ENCODE measurements around the gene ZNF579. TPM values are rescaled to one million over a fixed set of nuclear protein-coding genes. Genes with fewer than 3 reads are reported as not detected.
A peak's percentile ranks its signal among the peaks of the same experiment; 100 is the strongest.

Gene ZNF579
- total RNA-seq, 1 donor from 2014 or later, result 35.0 TPM

GRCh38 chr19:55609326-55609725 is 28.7 kb upstream of the ZNF579 start:
- Mint-ChIP-seq H3K9me3 (no peaks in the 10 kb centered on the region), H3K27me3 (ENCODE audit: low read depth) (no peaks in the 10 kb centered on the region), H3K36me3 (peaks cover 31% of the 10 kb centered on the region), H3K4me1 (peaks cover 18% of the 10 kb centered on the region), H3K27ac (no peak overlapping the region), H3K4me3 (no peak overlapping the region)
- no peak for DNase-seq (ENCODE audit: low spot score in 2 of 2, unreplicated experiment in 2 of 2)
- TF ChIP-seq, protein P1, sequence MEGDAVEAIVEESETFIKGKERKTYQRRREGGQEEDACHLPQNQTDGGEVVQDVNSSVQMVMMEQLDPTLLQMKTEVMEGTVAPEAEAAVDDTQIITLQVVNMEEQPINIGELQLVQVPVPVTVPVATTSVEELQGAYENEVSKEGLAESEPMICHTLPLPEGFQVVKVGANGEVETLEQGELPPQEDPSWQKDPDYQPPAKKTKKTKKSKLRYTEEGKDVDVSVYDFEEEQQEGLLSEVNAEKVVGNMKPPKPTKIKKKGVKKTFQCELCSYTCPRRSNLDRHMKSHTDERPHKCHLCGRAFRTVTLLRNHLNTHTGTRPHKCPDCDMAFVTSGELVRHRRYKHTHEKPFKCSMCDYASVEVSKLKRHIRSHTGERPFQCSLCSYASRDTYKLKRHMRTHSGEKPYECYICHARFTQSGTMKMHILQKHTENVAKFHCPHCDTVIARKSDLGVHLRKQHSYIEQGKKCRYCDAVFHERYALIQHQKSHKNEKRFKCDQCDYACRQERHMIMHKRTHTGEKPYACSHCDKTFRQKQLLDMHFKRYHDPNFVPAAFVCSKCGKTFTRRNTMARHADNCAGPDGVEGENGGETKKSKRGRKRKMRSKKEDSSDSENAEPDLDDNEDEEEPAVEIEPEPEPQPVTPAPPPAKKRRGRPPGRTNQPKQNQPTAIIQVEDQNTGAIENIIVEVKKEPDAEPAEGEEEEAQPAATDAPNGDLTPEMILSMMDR (IDR thresholded peaks at IDR 0.05; ENCODE audit: unreplicated experiment), result no peak

DNA sequence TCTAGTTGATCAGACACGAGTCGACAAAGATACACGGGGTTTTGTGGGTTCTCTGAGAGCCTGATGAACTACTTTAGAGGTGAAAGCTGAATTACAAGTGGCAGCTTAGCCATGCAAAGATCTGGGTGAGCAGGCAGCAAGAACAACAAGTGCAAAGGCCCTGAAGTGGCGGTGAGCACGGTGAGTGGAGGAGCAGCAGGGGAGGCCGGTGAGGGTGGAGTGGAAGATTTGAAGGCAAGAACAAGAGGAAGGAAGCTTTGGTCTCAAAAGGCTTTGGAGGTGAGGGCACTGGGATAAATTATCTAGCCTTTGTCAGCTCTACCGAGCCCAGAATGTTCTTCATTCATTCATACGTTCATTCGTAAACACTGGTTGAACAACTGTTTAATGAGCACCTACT is 26.2 kb upstream of the ZNF579 start:
- H3K36me3 Mint-ChIP-seq, result peaks cover 24% of the 10 kb centered on the region
- DNase-seq (ENCODE audit: low spot score in 2 of 2, unreplicated experiment in 2 of 2), result no peak
- peaks cover 21% of the 10 kb centered on the region for H3K4me1 Mint-ChIP-seq
- TF ChIP-seq, protein P1 (IDR thresholded peaks at IDR 0.05; ENCODE audit: unreplicated experiment), result no peak
- H3K4me3 Mint-ChIP-seq, result peak overlapping the region; percentile 91
- H3K27ac Mint-ChIP-seq, result peak overlapping the region; percentile 98
- H3K27me3 Mint-ChIP-seq (ENCODE audit: low read depth), result no peaks in the 10 kb centered on the region
- H3K9me3 Mint-ChIP-seq, result no peaks in the 10 kb centered on the region

- Mint-ChIP-seq H3K36me3 (peaks cover 24% of the 10 kb centered on the region), H3K27me3 (ENCODE audit: low read depth) (no peaks in the 10 kb centered on the region)
- TF ChIP-seq, protein P1 (IDR thresholded peaks at IDR 0.05; ENCODE audit: unreplicated experiment), result no peak
These were observed 25.8 kb upstream of the ZNF579 start for GRCh38 chr19:55606471-55606787.

DNA sequence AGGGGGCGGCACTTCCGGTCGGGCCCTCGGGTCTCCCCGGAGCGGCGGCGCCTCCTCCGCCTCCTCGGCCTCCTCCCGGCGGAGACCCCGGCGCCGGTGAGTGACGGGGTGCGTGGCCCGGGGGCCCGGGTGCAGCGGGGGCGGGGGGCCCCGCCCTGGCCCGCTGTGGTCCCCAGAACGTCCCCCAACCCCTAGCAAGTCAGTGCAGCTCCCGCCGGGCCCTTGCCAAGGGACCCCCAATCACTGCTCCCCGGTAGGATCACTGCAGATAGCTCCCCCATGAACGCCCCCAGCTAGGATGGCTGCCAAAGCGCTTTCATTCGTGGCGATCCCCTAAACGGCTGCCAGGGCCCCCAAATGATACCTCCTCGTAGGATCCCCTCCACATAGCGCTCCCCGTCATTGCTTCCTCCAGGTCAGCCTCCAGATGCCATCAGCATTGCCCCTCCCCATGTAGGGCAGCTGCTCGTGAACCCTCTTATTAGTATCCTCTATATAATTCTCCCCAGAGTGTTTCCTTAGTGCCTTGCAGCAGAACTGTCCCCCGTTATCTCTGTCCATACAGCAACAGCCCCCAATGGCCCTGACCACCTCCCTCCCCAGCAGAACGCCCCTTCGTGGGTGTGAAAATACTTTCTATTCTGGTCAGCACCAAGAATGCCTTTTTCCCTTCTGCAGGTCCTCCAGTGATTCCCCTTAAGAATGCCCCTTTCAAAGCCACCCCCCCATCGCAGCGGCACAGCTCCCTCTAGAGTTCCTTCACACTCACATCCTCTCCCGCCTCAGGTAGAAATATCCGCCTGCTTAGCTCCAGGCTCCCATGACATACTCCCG is 25.2 kb upstream of the ZNF579 start, which contains the start of gene ZNF865:
Gene ZNF865, plus strand, starts transcription at position 11 of the 834 bp plus-strand sequence. CDS start 7,972 bp downstream, outside the sequence.
- H3K4me1 Mint-ChIP-seq, result peaks cover 29% of the 10 kb centered on the region
- TF ChIP-seq, protein P1 (IDR thresholded peaks at IDR 0.05; ENCODE audit: unreplicated experiment), result no peak
- DNase-seq (ENCODE audit: low spot score in 2 of 2, unreplicated experiment in 2 of 2), result peak; percentile 68 to 81
- peaks cover 22% of the 10 kb centered on the region for H3K36me3 Mint-ChIP-seq
- peak within 1 kb of the TSS; percentile 91 for H3K4me3 Mint-ChIP-seq
- H3K27ac Mint-ChIP-seq, result peak within 1 kb of the TSS; percentile 98
- no peaks in the 10 kb centered on the region for H3K27me3 Mint-ChIP-seq (ENCODE audit: low read depth)
- no peaks in the 10 kb centered on the region for H3K9me3 Mint-ChIP-seq

More at GRCh38 chr19:55606471-55606787, 25.8 kb upstream of the ZNF579 start:
- DNase-seq (ENCODE audit: low spot score in 2 of 2, unreplicated experiment in 2 of 2), result no peak
- Mint-ChIP-seq H3K4me3 (peak overlapping the region; percentile 91), H3K4me1 (peaks cover 25% of the 10 kb centered on the region), H3K27ac (peak overlapping the region; percentile 98), H3K9me3 (no peaks in the 10 kb centered on the region)

GRCh38 chr19:55605207-55605636 is 24.6 kb upstream of the ZNF579 start:
- Mint-ChIP-seq H3K4me1 (peaks cover 31% of the 10 kb centered on the region), H3K9me3 (no peaks in the 10 kb centered on the region), H3K4me3 (peak overlapping the region; percentile 78), H3K27ac (peak overlapping the region; percentile 98), H3K27me3 (ENCODE audit: low read depth) (no peaks in the 10 kb centered on the region), H3K36me3 (peaks cover 17% of the 10 kb centered on the region)
- TF ChIP-seq, protein P1 (IDR thresholded peaks at IDR 0.05; ENCODE audit: unreplicated experiment), result no peak
- DNase-seq (ENCODE audit: low spot score in 2 of 2, unreplicated experiment in 2 of 2), result peak; percentile 99
